HG02642 (cell line): ENCODE results near the gene MED13L.

ENCODE experiments used
- ATAC-seq: cut with Tn5 transposase; IDR thresholded peaks from one replicate; pipeline ENCODE4 v1.9.1; 2021; ENCODE audit warnings: mild to moderate bottlenecking; ENCODE audit not compliant: unreplicated experiment, poor library complexity

MED13L gene

GRCh38 chr12:115964626-115965025 is 312.9 kb downstream of the MED13L start:
- ATAC-seq = no peak

DNA sequence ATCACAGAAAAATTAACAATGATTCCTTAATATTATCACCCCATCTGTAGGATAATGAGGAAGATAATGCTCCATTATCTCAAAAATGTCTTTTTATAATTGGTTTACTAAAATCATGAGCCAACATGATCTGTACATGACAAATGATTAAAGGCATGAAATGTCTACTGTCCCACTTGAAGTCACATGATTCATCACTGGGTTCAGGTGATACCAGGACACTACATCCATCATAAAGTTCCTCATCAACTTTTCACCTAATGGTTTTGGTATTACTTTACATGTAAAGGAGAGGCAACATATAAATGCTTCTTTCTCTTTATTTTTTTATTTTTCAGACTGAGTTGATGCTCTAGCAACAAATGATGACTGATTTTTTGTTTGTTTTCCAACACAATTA is 313.3 kb downstream of the MED13L start:
- no peak for ATAC-seq

DNA sequence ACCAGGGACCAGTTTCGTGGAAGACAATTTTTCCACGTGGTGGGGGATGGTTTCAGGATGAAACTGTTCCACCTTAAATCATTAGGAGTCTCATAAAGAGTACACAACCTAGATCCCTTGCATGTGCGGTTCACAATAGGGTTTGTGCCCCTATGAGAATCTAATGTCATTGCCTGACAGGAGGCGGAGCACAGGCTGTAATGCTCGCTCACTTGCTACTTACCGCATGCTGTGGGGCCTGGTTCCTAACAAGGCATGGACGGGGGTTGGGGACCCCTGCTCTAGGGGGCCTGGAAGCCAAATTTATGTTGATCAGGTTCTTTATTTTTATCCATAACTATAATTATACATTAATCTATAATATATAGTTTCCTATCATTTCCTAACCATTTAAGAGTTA is 315.3 kb downstream of the MED13L start:
- ATAC-seq = no peak

GRCh38 chr12:115960868-115961802 is 316.4 kb downstream of the MED13L start:
- ATAC-seq = no peak

DNA sequence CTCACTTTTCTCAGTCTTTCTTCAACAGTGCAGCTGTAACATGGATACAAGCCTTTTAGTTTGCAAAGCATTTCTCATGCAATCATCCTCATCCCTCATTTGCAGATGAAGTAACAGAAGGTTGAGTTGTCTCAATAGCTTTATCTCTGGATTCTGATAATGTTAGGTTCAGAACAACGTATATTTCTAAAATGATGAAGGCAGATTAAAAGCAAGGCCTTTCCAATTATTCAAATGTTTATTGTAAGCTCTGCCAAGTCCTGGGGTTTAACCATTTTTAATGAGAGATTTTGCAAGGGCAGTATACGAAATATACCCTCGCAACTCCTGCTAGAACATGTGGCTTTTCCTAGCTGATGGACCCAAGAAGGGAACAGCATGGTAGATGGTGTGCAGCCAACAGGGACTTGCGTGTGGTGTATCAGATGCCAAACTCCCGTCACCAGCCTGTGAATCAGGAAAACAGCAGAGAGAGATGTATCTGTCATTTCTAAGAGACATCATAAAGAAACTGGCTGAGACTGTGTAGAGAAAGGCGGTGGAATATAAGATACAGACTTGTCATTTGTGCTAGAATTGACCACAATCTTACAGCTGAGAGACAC is 319.7 kb downstream of the MED13L start:
- ATAC-seq = no peak

- no peak for ATAC-seq
These were observed 320.8 kb downstream of the MED13L start for GRCh38 chr12:115956659-115957058.

DNA sequence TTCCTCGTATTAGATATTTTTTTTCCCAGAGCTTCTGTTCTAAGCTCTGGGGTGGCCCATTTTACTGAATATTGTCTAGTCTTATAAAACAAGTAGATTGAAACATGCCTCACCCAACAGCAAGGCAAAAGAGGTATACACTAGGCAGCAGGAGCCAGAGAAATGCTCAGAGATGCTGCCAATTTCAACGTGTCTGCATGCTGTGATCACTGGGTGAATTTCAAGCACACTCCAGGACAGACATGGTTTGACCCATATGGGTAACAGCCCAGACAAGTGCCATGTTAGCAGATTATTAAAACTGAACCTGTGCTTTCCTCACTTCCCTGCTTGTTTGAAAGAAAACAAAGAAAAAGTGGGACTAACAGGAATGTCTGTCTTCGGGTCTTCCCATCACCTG is 321.3 kb downstream of the MED13L start:
- no peak for ATAC-seq

DNA sequence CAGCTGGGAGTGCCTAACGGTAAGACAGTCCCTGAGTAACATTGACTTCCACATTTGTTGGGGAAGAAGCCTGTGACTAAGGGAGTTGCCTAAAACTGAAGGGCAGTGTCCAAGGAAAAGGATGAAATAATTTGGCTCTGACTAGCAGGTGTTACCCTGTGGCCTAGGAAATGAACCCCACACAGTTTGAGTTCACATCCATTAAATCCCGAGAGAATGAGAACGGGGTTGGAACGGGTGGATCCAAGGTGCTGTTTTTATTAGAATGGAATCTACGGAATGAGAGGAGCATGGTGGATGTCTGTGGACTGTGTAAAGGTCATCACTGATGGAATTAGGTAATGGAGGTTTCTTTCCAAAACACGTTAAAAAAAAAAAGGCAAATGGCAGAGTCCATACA is 324.0 kb downstream of the MED13L start:
- no peak for ATAC-seq

- ATAC-seq = no peak
These were observed 324.5 kb downstream of the MED13L start for GRCh38 chr12:115953031-115953430.

DNA sequence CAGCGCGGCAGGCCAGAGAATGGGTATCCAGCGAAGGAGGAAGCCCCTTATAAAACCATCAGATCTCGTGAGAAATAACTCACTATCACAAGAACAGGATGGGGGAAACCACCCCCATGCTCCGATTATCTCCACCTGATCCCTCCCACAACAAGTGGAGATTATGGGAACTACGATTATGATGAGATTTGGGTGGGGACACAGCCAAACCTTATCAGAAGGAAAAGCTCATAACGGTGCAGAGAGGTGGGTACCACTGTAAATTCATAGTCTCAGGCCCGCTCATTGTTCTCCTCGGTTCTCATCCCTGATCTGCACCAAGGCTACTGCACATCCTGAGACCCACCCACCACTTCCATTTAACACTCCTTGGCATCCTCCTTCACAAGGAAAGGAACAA is 326.5 kb downstream of the MED13L start:
- no peak for ATAC-seq

DNA sequence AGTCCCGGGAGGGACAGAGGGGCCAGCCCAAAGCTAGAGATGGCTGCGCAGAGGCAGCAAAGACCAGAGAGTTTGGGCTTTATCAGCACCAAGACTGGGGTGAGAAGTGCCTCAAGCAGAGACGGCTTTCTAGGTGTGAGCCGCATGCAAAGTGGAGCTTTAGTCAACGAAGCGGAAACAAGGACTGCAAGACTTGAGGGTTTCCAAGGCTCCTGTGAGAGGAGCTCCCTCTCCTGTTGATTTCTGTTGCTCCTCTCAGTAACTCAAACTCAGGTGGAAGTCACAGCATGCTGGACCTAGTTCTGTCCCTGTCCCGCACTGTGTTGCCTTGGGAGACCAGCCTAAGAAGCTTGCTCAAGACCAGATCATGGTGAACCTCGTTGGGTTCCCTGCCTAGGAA is 327.8 kb downstream of the MED13L start:
- no peak for ATAC-seq

GRCh38 chr12:115947696-115948062 is 329.8 kb downstream of the MED13L start:
- ATAC-seq = no peak

- ATAC-seq = no peak
These were observed 330.4 kb downstream of the MED13L start for GRCh38 chr12:115946867-115947695.

GRCh38 chr12:115946092-115946491 is 331.4 kb downstream of the MED13L start:
- ATAC-seq = no peak

DNA sequence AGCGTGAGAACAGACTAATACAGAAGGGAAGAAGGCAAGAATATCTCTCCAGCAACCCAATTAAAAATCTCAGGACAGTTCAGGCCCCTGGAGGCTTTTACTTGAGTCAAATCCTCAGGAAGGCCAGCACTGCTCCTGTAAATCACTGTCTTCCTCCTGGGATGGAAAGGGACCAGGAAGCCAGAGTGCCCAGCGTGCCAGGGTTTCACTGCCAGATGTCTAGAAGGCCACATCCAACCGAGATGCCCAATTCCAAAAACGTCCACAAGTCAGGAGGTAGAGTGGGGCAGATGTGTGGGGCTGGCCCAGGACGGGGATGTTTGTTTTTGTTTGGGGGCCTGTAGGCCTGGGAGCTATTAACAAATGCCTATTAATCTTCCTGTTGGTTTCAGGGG is 332.0 kb downstream of the MED13L start:
- ATAC-seq = no peak

DNA sequence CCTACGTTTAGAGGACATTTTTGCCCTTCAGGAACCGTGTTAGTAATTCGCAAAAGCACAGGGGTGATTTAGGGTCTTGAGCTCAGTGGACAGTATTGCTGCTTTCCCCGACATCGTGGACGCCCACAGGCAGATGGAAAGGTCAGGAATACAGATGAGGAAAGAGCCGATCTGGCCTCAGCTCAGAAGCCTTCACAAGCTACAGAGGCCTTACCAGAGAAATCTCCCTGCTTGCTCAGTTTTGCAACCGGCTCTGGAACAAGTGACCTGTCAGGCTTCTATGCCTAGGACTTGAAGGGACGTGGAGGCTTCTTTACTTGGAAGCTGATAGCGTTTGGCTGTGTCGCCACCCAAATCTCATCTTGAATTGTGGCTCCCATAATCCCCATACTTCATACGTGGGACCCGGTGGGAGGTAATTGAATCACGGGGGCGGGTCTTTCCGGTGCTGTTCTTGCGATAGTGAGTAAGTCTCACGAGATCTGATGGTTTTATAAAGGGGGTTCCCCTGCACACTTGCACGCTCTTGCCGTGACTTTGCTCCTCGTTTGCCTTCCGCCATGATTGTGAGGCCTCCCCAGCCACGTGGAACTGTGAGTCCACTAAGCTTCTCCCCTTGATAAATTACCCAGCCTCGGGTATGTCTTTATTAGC is 332.5 kb downstream of the MED13L start:
- no peak for ATAC-seq

DNA sequence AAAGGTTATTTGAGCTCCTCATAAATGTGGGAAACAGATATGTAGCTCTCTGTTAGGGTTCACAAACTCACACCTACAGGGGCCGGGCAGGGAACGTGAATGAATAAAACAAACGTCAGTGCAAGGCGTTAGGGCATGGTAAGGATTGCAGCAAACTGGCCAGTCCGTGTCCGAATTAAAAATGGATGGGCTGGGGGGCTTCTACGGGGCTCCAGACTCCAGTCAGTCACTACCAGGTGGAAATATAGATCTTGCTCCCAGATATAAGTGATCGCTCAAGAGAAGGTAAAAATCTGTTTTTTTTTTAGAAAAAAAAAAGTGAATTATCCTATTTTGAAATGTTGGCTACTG is 333.1 kb downstream of the MED13L start:
- ATAC-seq = no peak

DNA sequence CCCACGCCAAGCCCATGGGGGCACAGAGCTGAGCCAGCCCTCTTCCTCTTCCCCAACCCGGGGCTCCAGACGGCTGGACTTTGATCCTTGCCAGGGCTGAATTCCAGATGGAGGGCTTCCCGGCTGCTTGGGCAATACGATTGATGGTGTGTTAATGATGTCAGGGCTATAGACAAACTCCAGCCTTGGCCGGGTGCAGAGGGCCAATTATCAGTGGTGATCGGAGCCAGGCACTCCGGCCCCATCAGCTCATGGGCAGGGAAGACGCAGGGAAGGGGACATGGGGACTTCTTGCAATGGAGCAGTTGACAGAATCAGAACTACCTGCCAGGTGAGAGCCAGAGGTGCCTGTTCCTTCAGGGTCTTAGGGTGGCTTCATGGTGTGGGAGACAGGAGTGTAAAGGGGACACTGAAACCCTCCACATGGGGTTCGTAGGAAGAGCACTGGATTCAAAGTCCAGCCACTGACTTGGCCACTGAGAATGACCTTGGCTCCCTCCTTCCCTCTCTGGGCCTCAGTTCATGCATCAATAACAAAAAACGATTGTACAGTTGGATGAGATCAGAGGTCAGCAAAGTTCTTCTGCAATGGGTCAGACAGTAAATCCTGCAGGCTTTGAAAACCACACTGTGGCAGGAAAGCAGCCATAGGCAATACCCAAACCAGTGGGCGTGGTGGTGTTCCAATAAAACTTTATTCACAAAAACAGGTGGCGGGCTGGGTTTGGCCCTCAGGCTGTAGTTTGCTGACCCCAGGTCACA is 333.7 kb downstream of the MED13L start:
- ATAC-seq = no peak

GRCh38 chr12:115943310-115943629 is 334.2 kb downstream of the MED13L start:
- ATAC-seq = no peak

DNA sequence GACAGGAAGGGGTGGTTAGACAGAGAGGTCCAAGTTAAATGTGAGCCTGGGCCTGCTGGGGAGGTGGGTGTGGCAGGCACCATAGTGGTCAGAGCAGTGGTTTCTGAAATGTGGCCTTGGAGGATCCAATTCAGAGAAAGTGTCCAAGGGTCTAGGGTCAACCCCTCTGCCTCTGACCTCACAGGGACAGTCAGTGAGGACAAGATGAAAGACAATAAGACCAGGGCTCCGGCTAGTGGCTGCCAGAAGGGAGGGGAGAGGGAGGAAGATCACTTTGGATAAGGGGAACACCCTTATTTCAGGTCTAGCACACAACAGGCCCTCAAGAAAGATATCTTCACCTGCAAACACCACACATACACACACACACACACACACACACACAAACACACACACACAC is 335.1 kb downstream of the MED13L start:
- ATAC-seq = no peak
